HepG2 (cell line): ENCODE data around the gene PKD2L1. TPM values are rescaled to one million over a fixed set of nuclear protein-coding genes. Genes with fewer than 3 reads are reported as not detected.

Source experiments
- CEBPB ChIP-seq: IDR thresholded peaks from 2 replicates; pipeline ENCODE4 v1.6.1; 2011; ENCODE audit warnings: low read depth, low read length, improper control_type of control experiment, borderline replicate concordance
- ELF1 ChIP-seq: sonication (generic); formaldehyde crosslinking; IDR thresholded peaks from 2 replicates; pipeline ENCODE4 v1.4.0; 2020; ENCODE audit warnings: missing genetic modification reagents
- FOXC1 ChIP-seq: sonication (generic); formaldehyde crosslinking; IDR thresholded peaks from 2 replicates; pipeline ENCODE4 v1.8.0; 2022; ENCODE audit warnings: mild to moderate bottlenecking, missing genetic modification reagents, borderline replicate concordance
- FOXO1 ChIP-seq: sonication (generic); formaldehyde crosslinking; IDR thresholded peaks from 2 replicates; pipeline ENCODE4 v1.4.0; 2020; ENCODE audit warnings: missing genetic modification reagents
- MED13 ChIP-seq: sonication (generic); formaldehyde crosslinking; IDR thresholded peaks from 2 replicates; pipeline ENCODE4 v1.5.0; 2020; ENCODE audit warnings: missing genetic modification reagents
- PHB2 ChIP-seq: fragments of 450-650 bp; IDR thresholded peaks from 2 replicates; pipeline ENCODE4 v1.6.1; 2018; ENCODE audit not compliant: partially characterized antibody
- RAD51 ChIP-seq: fragments of 450-650 bp; IDR thresholded peaks from 2 replicates; pipeline ENCODE4 v1.6.1; 2016; ENCODE audit warnings: borderline replicate concordance
- SOX5 ChIP-seq: IDR thresholded peaks from 2 replicates; pipeline ENCODE4 v1.6.1; 2016; ENCODE audit warnings: borderline replicate concordance
- TAF1 ChIP-seq: sonication (generic); formaldehyde crosslinking; IDR thresholded peaks from 2 replicates; pipeline ENCODE4 v1.4.0; 2020; ENCODE audit warnings: missing genetic modification reagents
- ZFP41 ChIP-seq: sonication (generic); formaldehyde crosslinking; IDR thresholded peaks from 2 replicates; pipeline ENCODE4 v1.4.0; 2020; ENCODE audit warnings: mild to moderate bottlenecking, missing genetic modification reagents, borderline replicate concordance
- ZNF557 ChIP-seq: sonication (generic); formaldehyde crosslinking; IDR thresholded peaks from 2 replicates; pipeline ENCODE4 v1.4.0; 2020; ENCODE audit warnings: missing genetic modification reagents
- ZNF616 ChIP-seq: sonication (generic); formaldehyde crosslinking; IDR thresholded peaks from 2 replicates; pipeline ENCODE4 v1.5.0; 2020; ENCODE audit warnings: low read depth, mild to moderate bottlenecking, missing genetic modification reagents
- polyA plus RNA-seq, 8 experiments: library from polyadenylated mRNA; depleted of rRNA in 3 of 8; stranded (reverse) in 7 of 8; unstranded in 1 of 8; fragments of >200 nt; fragmentation: Illumina TruSeq in 4 of 8; extraction: Trizol in 4 of 8; gene quantifications; 2 replicates each; pipeline versions ENCODE4 v1.2.1 to v1.2.3, GENCODE V29; 2011 to 2016; ENCODE audit warnings: low read depth in 4 of 8, missing spikeins in 1 of 8, mixed read lengths in 1 of 8; ENCODE audit not compliant: insufficient read depth in 1 of 8
- total RNA-seq, 5 experiments: library from RNA; depleted of rRNA; stranded (reverse); fragments of >200 nt; fragmentation: Illumina TruSeq; extraction: Trizol; gene quantifications; 2 replicates each; pipeline ENCODE4 v1.2.3, GENCODE V29; 2016; ENCODE audit warnings: low read depth in 1 of 5
- TF ChIP-seq, protein P1 (sequence below): sonication (generic); formaldehyde crosslinking; IDR thresholded peaks from 2 replicates; pipeline ENCODE4 v1.4.0; 2020; ENCODE audit warnings: missing genetic modification reagents, borderline replicate concordance
- TF ChIP-seq, protein P2 (sequence below): sonication (generic); formaldehyde crosslinking; IDR thresholded peaks from 2 replicates; pipeline ENCODE4 v1.9.0; 2021; ENCODE audit warnings: missing genetic modification reagents, mild to moderate bottlenecking, borderline replicate concordance
- TF ChIP-seq, protein P3 (sequence below): sonication (generic); formaldehyde crosslinking; IDR thresholded peaks from 2 replicates; pipeline ENCODE4 v1.9.0; 2022; ENCODE audit warnings: missing genetic modification reagents, mild to moderate bottlenecking, borderline replicate concordance
- TF ChIP-seq, protein P4 (sequence below): sonication (generic); formaldehyde crosslinking; IDR thresholded peaks from 2 replicates; pipeline ENCODE4 v1.4.0; 2020; ENCODE audit warnings: missing genetic modification reagents

Gene PKD2L1
- total and polyA plus RNA-seq, 2 of the 13 experiments (the other 11 are each of a cell fraction or from before 2014, with no cell fraction given), result 0.07 to 0.15 TPM

DNA sequence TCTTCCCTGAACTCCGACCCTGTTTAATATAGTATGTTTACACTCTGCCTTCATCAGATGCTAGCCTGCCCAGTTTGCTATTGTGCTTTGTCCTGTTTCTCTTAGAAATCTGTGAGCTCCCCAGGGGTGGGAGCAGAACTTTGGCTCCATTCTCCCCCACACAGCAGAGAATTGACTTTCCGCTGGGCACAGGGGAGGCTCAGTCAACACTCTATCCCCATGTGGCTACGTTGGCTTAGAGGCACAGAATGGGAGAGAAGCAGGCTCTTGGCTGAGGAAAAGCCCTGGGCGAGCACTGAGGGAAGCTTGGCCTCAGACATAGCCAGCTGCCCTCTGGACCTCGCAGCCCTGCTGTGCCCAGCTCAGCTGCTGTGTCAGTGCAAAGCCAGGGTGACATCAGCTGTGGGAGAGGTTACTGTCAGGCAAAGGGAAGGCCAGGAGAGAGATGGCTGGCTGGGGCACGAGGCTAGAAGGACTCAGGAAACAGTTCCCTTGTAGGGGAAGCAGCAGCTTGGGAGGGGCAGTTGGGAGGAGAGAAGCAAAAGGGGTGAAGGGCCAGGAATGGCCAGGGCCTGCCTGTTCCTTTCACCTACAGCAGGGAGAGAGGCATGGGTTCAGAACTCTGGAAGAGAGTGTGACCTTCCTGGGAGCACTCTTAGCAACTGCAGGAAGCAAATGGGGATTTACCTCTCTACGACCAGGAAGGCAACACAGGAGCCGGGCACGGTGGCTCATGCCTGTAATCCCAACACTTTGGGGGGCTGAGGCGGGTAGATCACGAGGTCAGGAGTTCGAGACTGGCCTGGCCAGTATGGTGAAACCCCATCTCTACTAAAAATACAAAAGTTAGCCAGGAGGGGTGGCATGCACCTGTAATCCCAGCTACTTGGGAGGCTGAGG, 11.2 kb upstream of the PKD2L1 start (continued):
- TF ChIP-seq, protein P1, sequence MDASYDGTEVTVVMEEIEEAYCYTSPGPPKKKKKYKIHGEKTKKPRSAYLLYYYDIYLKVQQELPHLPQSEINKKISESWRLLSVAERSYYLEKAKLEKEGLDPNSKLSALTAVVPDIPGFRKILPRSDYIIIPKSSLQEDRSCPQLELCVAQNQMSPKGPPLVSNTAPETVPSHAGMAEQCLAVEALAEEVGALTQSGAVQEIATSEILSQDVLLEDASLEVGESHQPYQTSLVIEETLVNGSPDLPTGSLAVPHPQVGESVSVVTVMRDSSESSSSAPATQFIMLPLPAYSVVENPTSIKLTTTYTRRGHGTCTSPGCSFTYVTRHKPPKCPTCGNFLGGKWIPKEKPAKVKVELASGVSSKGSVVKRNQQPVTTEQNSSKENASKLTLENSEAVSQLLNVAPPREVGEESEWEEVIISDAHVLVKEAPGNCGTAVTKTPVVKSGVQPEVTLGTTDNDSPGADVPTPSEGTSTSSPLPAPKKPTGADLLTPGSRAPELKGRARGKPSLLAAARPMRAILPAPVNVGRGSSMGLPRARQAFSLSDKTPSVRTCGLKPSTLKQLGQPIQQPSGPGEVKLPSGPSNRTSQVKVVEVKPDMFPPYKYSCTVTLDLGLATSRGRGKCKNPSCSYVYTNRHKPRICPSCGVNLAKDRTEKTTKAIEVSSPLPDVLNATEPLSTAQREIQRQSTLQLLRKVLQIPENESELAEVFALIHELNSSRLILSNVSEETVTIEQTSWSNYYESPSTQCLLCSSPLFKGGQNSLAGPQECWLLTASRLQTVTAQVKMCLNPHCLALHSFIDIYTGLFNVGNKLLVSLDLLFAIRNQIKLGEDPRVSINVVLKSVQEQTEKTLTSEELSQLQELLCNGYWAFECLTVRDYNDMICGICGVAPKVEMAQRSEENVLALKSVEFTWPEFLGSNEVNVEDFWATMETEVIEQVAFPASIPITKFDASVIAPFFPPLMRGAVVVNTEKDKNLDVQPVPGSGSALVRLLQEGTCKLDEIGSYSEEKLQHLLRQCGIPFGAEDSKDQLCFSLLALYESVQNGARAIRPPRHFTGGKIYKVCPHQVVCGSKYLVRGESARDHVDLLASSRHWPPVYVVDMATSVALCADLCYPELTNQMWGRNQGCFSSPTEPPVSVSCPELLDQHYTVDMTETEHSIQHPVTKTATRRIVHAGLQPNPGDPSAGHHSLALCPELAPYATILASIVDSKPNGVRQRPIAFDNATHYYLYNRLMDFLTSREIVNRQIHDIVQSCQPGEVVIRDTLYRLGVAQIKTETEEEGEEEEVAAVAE (CRISPR knock-in tag), result no peak
- TF ChIP-seq CEBPB (no peak), ZNF616 (CRISPR knock-in tag) (0 out of 2 replicates have a peak, but pooled peaks have one; percentile 49), TAF1 (CRISPR knock-in tag) (peak; percentile 42; the same call in 1 of the 2 replicates), ZNF557 (CRISPR knock-in tag) (no peak), MED13 (CRISPR knock-in tag) (no peak), FOXC1 (CRISPR knock-in tag) (no peak), FOXO1 (peak; percentile 37; the same call in 1 of the 2 replicates), RAD51 (no peak), PHB2 (no peak), ELF1 (CRISPR knock-in tag) (peak; percentile 18; the same call in 1 of the 2 replicates), ZFP41 (CRISPR knock-in tag) (no peak), SOX5 (CRISPR knock-in tag) (peak; percentile 68; the same call in 1 of the 2 replicates)
- TF ChIP-seq, protein P2, sequence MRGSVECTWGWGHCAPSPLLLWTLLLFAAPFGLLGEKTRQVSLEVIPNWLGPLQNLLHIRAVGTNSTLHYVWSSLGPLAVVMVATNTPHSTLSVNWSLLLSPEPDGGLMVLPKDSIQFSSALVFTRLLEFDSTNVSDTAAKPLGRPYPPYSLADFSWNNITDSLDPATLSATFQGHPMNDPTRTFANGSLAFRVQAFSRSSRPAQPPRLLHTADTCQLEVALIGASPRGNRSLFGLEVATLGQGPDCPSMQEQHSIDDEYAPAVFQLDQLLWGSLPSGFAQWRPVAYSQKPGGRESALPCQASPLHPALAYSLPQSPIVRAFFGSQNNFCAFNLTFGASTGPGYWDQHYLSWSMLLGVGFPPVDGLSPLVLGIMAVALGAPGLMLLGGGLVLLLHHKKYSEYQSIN (CRISPR knock-in tag), result no peak
- TF ChIP-seq, protein P3, sequence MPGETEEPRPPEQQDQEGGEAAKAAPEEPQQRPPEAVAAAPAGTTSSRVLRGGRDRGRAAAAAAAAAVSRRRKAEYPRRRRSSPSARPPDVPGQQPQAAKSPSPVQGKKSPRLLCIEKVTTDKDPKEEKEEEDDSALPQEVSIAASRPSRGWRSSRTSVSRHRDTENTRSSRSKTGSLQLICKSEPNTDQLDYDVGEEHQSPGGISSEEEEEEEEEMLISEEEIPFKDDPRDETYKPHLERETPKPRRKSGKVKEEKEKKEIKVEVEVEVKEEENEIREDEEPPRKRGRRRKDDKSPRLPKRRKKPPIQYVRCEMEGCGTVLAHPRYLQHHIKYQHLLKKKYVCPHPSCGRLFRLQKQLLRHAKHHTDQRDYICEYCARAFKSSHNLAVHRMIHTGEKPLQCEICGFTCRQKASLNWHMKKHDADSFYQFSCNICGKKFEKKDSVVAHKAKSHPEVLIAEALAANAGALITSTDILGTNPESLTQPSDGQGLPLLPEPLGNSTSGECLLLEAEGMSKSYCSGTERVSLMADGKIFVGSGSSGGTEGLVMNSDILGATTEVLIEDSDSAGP (CRISPR knock-in tag), result peak; percentile 67; the same call in 1 of the 2 replicates
- TF ChIP-seq, protein P4, sequence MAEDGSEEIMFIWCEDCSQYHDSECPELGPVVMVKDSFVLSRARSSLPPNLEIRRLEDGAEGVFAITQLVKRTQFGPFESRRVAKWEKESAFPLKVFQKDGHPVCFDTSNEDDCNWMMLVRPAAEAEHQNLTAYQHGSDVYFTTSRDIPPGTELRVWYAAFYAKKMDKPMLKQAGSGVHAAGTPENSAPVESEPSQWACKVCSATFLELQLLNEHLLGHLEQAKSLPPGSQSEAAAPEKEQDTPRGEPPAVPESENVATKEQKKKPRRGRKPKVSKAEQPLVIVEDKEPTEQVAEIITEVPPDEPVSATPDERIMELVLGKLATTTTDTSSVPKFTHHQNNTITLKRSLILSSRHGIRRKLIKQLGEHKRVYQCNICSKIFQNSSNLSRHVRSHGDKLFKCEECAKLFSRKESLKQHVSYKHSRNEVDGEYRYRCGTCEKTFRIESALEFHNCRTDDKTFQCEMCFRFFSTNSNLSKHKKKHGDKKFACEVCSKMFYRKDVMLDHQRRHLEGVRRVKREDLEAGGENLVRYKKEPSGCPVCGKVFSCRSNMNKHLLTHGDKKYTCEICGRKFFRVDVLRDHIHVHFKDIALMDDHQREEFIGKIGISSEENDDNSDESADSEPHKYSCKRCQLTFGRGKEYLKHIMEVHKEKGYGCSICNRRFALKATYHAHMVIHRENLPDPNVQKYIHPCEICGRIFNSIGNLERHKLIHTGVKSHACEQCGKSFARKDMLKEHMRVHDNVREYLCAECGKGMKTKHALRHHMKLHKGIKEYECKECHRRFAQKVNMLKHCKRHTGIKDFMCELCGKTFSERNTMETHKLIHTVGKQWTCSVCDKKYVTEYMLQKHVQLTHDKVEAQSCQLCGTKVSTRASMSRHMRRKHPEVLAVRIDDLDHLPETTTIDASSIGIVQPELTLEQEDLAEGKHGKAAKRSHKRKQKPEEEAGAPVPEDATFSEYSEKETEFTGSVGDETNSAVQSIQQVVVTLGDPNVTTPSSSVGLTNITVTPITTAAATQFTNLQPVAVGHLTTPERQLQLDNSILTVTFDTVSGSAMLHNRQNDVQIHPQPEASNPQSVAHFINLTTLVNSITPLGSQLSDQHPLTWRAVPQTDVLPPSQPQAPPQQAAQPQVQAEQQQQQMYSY (CRISPR knock-in tag), result 0 out of 2 replicates have a peak, but pooled peaks have one; percentile 32
